Skeletal muscle tissue (tissue), 4 donors: ENCODE data around the gene HIP1R. TPM values are rescaled to one million over a fixed set of nuclear protein-coding genes. Genes with fewer than 3 reads are reported as not detected.

Source experiments
- H3K27ac ChIP-seq: one replicate; pipeline ENCODE4 v1.7.0; 2013; ENCODE audit warnings: mild to moderate bottlenecking, low read depth, low read length, inconsistent platforms
- H3K27me3 ChIP-seq, 3 donors: one replicate each; pipeline ENCODE4 v1.7.0; 2013; ENCODE audit warnings: low read length in 3 of 3; ENCODE audit not compliant: control insufficient read depth in 3 of 3, insufficient read depth in 3 of 3
- H3K36me3 ChIP-seq, 3 donors: one replicate each; pipeline ENCODE4 v1.7.0; 2013; ENCODE audit warnings: low read length in 3 of 3; ENCODE audit not compliant: control insufficient read depth in 3 of 3, insufficient read depth in 3 of 3
- H3K4me1 ChIP-seq, 3 donors: one replicate each; pipeline ENCODE4 v1.7.0; 2013; ENCODE audit warnings: low read length in 3 of 3, mild to moderate bottlenecking in 3 of 3; ENCODE audit not compliant: control insufficient read depth in 3 of 3, insufficient read depth in 3 of 3
- H3K4me3 ChIP-seq, 3 donors: one replicate each; pipeline ENCODE4 v1.7.0; 2013; ENCODE audit warnings: low read length in 3 of 3
- H3K9ac ChIP-seq, 3 donors: one replicate each; pipeline ENCODE4 v1.7.0; 2013; ENCODE audit warnings: low read length in 3 of 3, mild to moderate bottlenecking in 3 of 3, moderate library complexity in 2 of 3, low read depth in 1 of 3
- H3K9me3 ChIP-seq, 3 donors: one replicate each; pipeline ENCODE4 v1.7.0; 2013; ENCODE audit warnings: low read length in 3 of 3; ENCODE audit not compliant: control insufficient read depth in 3 of 3
- total RNA-seq: library from RNA; depleted of rRNA; stranded (reverse); fragments of >200 nt; gene quantifications from one replicate; pipeline ENCODE4 v1.2.3, GENCODE V29; 2014
- donor health status: Osteomylitis.

HIP1R gene
- total RNA-seq, 1 donor from 2014 or later: 6.3 TPM

DNA sequence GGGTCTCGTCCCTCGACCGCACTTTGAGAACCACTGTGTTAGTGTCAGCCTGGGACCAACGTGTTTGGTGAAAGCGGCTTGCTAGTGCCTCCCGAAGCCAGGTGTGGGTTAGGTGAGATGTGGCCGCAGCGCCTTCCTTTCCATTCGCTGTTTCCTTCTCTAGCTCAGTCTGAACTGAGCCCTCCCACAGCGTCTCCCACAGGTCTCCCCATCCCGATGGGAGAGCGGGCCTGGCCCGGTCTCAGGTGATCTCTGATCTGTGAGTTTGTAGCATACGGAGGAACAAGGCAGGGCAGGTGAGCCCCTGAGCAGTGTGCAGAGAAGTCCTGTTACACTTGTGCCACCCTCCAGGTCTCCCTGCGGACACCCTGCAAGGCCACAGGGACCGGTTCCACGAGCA is 19.3 kb downstream of the HIP1R start:
- no peak overlapping the region for H3K27ac ChIP-seq

DNA sequence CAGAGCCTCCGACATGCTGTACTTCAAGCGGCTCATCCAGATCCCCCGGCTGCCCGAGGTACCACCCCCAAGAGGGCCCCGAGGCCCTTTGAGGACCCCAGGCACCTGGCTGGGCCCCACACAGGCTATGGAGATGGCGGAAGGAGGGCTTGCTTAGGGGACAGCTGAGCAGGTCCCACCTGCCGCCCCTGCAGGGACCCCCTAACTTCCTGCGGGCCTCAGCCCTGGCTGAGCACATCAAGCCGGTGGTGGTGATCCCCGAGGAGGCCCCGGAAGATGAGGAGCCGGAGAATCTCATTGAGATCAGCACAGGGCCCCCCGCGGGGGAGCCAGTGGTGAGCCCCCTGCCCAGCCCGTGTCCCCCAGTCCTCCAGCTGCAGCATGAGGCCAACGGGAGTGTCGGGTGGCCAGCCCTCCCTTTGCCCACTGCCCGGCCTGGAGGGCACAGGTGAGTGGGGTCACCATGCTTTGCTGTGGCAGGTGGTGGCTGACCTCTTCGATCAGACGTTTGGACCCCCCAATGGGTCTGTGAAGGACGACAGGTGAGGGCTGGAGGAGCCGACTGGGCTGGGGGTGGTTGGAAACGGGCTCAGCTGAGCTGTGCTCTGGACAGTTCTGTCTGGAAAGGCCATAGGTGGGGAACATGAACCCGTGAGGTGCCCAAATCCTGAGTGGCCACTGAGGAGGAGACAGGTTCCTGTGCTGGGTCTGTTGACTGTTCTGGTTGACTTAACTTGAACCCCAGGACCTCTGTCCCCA is 20.0 kb downstream of the HIP1R start:
- H3K36me3 ChIP-seq: peaks cover 0 to 6% (median 5%) of the 10 kb centered on the region in 3 donors
- H3K9me3 ChIP-seq: no peaks in the 10 kb centered on the region
- peaks cover 5 to 16% (median 9%) of the 10 kb centered on the region in 3 donors for H3K4me1 ChIP-seq
- no peak overlapping the region for H3K4me3 ChIP-seq
- no peak overlapping the region for H3K27ac ChIP-seq
- no peaks in the 10 kb centered on the region for H3K27me3 ChIP-seq
- no peak overlapping the region for H3K9ac ChIP-seq

More for the DNA sequence above, 19.3 kb downstream of the HIP1R start:
- peaks cover 0 to 6% (median 5%) of the 10 kb centered on the region in 3 donors for H3K36me3 ChIP-seq
- no peak overlapping the region for H3K4me3 ChIP-seq
- no peak overlapping the region for H3K9ac ChIP-seq
- no peaks in the 10 kb centered on the region for H3K9me3 ChIP-seq
- no peaks in the 10 kb centered on the region for H3K27me3 ChIP-seq
- H3K4me1 ChIP-seq: peaks cover 5 to 11% (median 7%) of the 10 kb centered on the region in 3 donors

DNA sequence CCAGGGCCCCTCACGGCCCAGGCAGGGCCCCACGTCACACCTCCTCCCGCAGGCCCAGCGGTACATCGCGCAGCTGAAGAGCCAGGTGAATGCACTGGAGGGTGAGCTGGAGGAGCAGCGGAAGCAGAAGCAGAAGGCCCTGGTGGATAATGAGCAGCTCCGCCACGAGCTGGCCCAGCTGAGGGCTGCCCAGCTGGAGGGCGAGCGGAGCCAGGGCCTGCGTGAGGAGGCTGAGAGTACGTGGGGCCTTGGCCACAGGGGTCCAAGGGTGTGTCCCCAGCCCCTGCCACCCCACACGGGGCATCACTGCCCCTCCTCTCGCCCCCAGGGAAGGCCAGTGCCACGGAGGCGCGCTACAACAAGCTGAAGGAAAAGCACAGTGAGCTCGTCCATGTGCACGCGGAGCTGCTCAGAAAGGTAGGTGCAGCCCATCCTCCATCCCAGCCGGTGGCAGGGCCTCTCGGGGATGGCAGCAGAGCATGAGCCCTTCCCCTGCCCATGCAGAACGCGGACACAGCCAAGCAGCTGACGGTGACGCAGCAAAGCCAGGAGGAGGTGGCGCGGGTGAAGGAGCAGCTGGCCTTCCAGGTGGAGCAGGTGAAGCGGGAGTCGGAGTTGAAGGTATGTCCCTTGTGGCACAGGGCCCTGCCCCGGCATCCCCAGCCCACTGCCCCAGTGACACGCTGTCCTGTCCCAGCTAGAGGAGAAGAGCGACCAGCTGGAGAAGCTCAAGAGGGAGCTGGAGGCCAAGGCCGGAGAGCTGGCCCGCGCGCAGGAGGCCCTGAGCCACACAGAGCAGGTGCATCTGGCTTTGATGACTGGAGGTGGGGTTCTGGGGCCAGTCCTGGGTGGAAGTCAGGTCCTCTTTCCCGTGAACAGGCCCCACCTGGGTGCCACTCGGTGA is 20.9 kb downstream of the HIP1R start:
- H3K9ac ChIP-seq: no peak overlapping the region
- H3K36me3 ChIP-seq: peaks cover 0 to 6% (median 5%) of the 10 kb centered on the region in 3 donors

DNA sequence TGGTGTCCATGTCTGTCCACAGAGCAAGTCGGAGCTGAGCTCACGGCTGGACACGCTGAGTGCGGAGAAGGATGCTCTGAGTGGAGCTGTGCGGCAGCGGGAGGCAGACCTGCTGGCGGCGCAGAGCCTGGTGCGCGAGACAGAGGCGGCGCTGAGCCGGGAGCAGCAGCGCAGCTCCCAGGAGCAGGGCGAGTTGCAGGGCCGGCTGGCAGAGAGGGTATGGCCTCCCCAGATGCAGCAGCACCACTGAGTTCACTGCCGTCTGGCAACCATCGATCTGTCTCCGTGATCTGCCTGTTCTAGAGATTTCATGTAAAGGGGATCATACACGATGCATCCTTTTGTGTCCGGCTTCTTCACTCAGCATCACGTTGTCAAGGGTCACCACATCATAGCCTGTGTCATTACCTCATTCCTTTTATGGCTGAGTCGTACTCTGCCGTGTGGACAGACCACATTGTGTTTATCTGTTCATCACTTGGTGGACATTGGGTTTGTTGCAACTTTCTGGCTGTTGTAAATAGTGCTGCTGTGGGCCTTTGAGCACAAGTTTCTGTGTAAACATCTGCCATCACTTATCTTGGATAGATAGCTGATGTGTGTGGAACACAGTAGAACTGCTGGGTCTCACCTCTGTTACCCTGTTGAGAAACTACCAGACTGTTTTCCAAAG is 21.9 kb downstream of the HIP1R start:
- no peaks in the 10 kb centered on the region for H3K9me3 ChIP-seq
- peaks cover 0 to 6% (median 5%) of the 10 kb centered on the region in 3 donors for H3K36me3 ChIP-seq
- H3K4me1 ChIP-seq: peaks cover 8 to 23% (median 17%) of the 10 kb centered on the region in 3 donors
- no peaks in the 10 kb centered on the region for H3K27me3 ChIP-seq
- H3K9ac ChIP-seq: no peak overlapping the region
- no peak overlapping the region for H3K27ac ChIP-seq
- no peak overlapping the region for H3K4me3 ChIP-seq

More for the DNA sequence above, 20.9 kb downstream of the HIP1R start:
- Histone ChIP-seq H3K27me3 (no peaks in the 10 kb centered on the region), H3K27ac (no peak overlapping the region), H3K9me3 (no peaks in the 10 kb centered on the region), H3K4me1 (peaks cover 10 to 25% (median 17%) of the 10 kb centered on the region in 3 donors), H3K4me3 (no peak overlapping the region)

DNA sequence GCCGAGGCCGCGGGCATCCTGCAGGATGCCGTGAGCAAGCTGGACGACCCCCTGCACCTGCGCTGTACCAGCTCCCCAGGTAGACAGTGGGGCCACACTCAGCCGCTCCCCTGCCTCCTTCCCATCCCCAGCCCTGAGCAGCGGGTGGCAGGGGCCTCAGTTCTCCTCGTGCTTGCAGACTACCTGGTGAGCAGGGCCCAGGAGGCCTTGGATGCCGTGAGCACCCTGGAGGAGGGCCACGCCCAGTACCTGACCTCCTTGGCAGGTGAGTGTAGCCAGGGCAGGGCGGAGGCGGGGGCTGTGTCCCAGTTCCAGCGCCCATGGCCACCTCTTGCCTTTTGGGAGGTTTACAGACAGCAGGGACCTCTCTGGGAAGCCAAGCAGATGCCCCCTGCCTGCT is 22.9 kb downstream of the HIP1R start:
- H3K36me3 ChIP-seq: peaks cover 0 to 6% (median 5%) of the 10 kb centered on the region in 3 donors
- H3K27me3 ChIP-seq: no peaks in the 10 kb centered on the region
- H3K27ac ChIP-seq: no peak overlapping the region
- no peak overlapping the region for H3K4me3 ChIP-seq
- no peaks in the 10 kb centered on the region for H3K9me3 ChIP-seq
- H3K4me1 ChIP-seq: peaks cover 10 to 21% (median 19%) of the 10 kb centered on the region in 3 donors
- no peak overlapping the region for H3K9ac ChIP-seq

DNA sequence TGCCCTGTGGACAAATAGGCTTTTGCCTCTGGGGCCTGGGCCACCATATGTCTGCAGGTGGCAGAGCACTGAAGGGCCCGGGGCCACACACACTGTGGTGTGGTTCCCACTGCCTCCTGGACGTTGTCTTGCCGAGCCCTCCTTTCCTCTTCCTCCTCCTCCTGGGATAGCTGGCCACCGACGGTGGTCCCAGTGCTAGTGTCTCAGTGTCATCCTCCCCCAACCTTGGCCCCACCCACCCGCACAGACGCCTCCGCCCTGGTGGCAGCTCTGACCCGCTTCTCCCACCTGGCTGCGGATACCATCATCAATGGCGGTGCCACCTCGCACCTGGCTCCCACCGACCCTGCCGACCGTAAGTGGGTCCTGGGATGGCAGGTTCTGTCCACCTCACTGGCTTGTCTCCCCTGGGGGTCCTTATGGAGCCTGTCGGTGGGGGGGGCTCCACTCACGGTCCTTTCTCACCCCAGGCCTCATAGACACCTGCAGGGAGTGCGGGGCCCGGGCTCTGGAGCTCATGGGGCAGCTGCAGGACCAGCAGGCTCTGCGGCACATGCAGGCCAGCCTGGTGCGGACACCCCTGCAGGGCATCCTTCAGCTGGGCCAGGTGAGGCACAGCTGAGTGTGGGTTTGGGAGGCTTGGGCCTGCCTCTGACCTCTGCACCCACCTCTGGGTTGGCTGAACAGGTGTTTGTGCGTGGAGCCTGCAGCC is 23.5 kb downstream of the HIP1R start:
- H3K27ac ChIP-seq: no peak overlapping the region
- peaks cover 0 to 6% (median 4%) of the 10 kb centered on the region in 3 donors for H3K36me3 ChIP-seq
- no peaks in the 10 kb centered on the region for H3K9me3 ChIP-seq
- peaks cover 15 to 23% (median 22%) of the 10 kb centered on the region in 3 donors for H3K4me1 ChIP-seq
- H3K9ac ChIP-seq: no peak overlapping the region
- H3K4me3 ChIP-seq: no peak overlapping the region
- H3K27me3 ChIP-seq: no peaks in the 10 kb centered on the region

DNA sequence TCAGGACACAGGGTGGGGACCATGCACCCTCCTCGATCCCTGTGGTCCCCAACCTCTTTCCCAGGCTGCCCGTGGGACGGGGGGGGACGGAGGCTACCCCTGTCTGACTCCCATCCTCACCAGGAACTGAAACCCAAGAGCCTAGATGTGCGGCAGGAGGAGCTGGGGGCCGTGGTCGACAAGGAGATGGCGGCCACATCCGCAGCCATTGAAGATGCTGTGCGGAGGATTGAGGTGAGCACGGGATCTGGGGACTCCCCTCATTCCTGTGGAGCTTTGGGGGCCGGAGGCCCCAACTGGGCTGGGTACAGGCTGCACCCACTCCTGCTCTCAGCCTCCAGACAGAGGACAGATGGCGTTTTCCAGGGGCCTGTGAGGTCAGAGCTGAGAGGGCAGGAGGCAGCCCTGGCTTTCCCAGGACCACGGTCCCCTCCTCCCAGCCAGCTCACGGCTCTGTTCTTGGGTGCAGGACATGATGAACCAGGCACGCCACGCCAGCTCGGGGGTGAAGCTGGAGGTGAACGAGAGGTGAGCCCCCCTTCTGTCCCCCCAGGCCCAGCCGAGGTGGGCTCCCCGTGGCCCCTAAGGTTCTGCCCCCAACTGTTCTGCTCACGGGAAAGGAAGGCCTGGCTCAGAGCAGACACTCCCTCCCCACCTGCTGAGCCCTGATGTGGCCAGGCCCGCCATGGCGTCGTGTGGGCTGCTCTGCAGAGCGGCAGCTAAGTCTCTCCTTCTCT is 24.2 kb downstream of the HIP1R start:
- H3K9ac ChIP-seq: peak overlapping the region in 1 of 3 donors; percentile 8
- no peak overlapping the region for H3K4me3 ChIP-seq
- H3K27ac ChIP-seq: no peak overlapping the region
- no peaks in the 10 kb centered on the region for H3K27me3 ChIP-seq
- H3K9me3 ChIP-seq: no peaks in the 10 kb centered on the region
- H3K4me1 ChIP-seq: peaks cover 15 to 23% (median 22%) of the 10 kb centered on the region in 3 donors
- H3K36me3 ChIP-seq: peaks cover 0 to 8% (median 3%) of the 10 kb centered on the region in 3 donors

DNA sequence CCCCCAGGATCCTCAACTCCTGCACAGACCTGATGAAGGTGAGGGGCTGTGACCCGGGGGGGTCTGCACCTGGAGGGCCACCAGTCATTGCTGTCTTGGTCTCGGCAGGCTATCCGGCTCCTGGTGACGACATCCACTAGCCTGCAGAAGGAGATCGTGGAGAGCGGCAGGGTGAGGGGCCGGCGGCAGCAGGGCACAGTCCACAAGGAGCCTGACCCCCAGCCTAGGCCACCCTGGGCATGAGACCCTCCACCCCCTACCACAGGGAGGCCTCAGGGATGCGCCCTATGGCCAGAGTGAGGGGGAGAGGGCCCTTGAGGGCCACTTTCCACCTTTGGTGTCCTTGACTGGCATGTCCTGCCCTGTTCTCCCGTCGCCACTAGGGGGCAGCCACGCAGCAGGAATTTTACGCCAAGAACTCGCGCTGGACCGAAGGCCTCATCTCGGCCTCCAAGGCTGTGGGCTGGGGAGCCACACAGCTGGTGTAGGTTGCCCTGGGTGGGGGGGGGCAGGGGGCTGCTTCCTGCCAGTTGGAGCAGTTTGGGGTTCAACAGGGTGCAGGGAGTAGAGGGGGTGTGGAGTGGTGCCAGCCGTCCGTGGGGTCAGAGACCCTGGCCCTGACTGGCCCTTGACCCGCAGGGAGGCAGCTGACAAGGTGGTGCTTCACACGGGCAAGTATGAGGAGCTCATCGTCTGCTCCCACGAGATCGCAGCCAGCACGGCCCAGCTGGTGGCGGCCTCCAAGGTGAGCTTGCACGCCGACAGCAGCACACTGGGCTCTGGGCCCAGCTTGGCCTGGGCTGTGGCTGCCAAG is 25.0 kb downstream of the HIP1R start:
- peak overlapping the region; percentile 28 for H3K27ac ChIP-seq
- H3K9ac ChIP-seq: peak overlapping the region in 2 of 3 donors; percentile 33 to 57
- no peaks in the 10 kb centered on the region for H3K9me3 ChIP-seq
- H3K4me3 ChIP-seq: no peak overlapping the region
- peaks cover 15 to 23% (median 22%) of the 10 kb centered on the region in 3 donors for H3K4me1 ChIP-seq
- peaks cover 0 to 5% (median 3%) of the 10 kb centered on the region in 3 donors for H3K36me3 ChIP-seq
- no peaks in the 10 kb centered on the region for H3K27me3 ChIP-seq
